CD14-positive monocyte (primary cell): Measurements from ENCODE around the gene MRLN. TPM values are rescaled to one million over a fixed set of nuclear protein-coding genes. Genes with fewer than 3 reads are reported as not detected.

Experiments
- DNase-seq, 3 donors: peaks; one replicate each; pipeline ENCODE4 v3.0.0-alpha.2; 2011 to 2022
- H2AFZ ChIP-seq: 2 replicates; pipeline ENCODE4 v1.6.0; 2012; ENCODE audit warnings: mild to moderate bottlenecking, low read depth, low read length, inconsistent platforms; ENCODE audit not compliant: insufficient read depth, poor library complexity, severe bottlenecking
- H3K27ac ChIP-seq, 2 donors: 1 replicate in 1 of 2; 2 replicates in 1 of 2; pipeline ENCODE4 v1.5.1; 2012 to 2013; ENCODE audit warnings: low read length in 2 of 2, control low read depth in 1 of 2, inconsistent platforms in 1 of 2, low read depth in 1 of 2, mild to moderate bottlenecking in 1 of 2
- H3K27me3 ChIP-seq, 2 donors: one replicate each; pipeline versions ENCODE4 v1.6.0 to v1.6.1; 2011 to 2013; ENCODE audit warnings: low read length in 2 of 2; ENCODE audit not compliant: control insufficient read depth in 2 of 2, insufficient read depth in 2 of 2
- H3K36me3 ChIP-seq, 2 donors: replicated peaks in 1 of 2; 1 replicate in 1 of 2; 2 replicates in 1 of 2; pipeline versions ENCODE4 v1.5.1 to v1.6.1; 2012 to 2013; ENCODE audit warnings: low read length in 2 of 2, control low read depth in 1 of 2, inconsistent platforms in 1 of 2, mild to moderate bottlenecking in 1 of 2; ENCODE audit not compliant: insufficient read depth in 2 of 2, control insufficient read depth in 1 of 2
- H3K4me1 ChIP-seq, 2 donors: 1 replicate in 1 of 2; 2 replicates in 1 of 2; pipeline versions ENCODE4 v1.5.1 to v1.6.1; 2012 to 2013; ENCODE audit warnings: low read length in 2 of 2, control low read depth in 1 of 2, inconsistent platforms in 1 of 2, mild to moderate bottlenecking in 1 of 2, moderate library complexity in 1 of 2; ENCODE audit not compliant: insufficient read depth in 2 of 2, control insufficient read depth in 1 of 2
- H3K4me2 ChIP-seq: replicated peaks from 2 replicates; pipeline ENCODE3; 2012; ENCODE audit warnings: low read length, moderate library complexity, mild to moderate bottlenecking; ENCODE audit not compliant: poor library complexity, severe bottlenecking; ENCODE audit errors: extremely low read depth
- H3K4me3 ChIP-seq, 3 experiments: fragments of 200-600 bp in 1 of 3; sonication (generic) in 1 of 3; replicated peaks in 1 of 3; 1 replicate in 2 of 3; 2 replicates in 1 of 3; pipeline ENCODE4 v1.5.1; 2011 to 2013; ENCODE audit warnings: low read length in 3 of 3, mild to moderate bottlenecking in 3 of 3, control low read depth in 2 of 3, low read depth in 2 of 3, inconsistent platforms in 1 of 3, moderate library complexity in 1 of 3
- H3K79me2 ChIP-seq: 2 replicates; pipeline ENCODE4 v1.6.0; 2012; ENCODE audit warnings: mild to moderate bottlenecking, control low read depth, inconsistent platforms, low read length, moderate library complexity; ENCODE audit not compliant: insufficient read depth
- H3K9ac ChIP-seq: 2 replicates; pipeline ENCODE4 v1.6.0; 2017; ENCODE audit warnings: low read length, mild to moderate bottlenecking; ENCODE audit not compliant: insufficient read depth, poor library complexity, severe bottlenecking
- H3K9me3 ChIP-seq, 2 donors: replicated peaks in 1 of 2; 1 replicate in 1 of 2; 2 replicates in 1 of 2; pipeline versions ENCODE4 v1.5.1 to v1.6.1; 2012 to 2013; ENCODE audit warnings: low read length in 2 of 2, control low read depth in 1 of 2; ENCODE audit not compliant: control insufficient read depth in 1 of 2, insufficient read depth in 1 of 2
- H4K20me1 ChIP-seq: 2 replicates; pipeline ENCODE4 v1.6.0; 2012; ENCODE audit warnings: mild to moderate bottlenecking, low read length, control low read depth, moderate library complexity; ENCODE audit not compliant: insufficient read depth
- H3K27ac Mint-ChIP-seq, 7 donors: one replicate each; pipeline ENCODE4 v1.8.0; 2020; ENCODE audit warnings: mild to moderate bottlenecking in 7 of 7, mixed read lengths in 7 of 7, moderate library complexity in 6 of 7, inconsistent platforms in 2 of 7
- H3K27me3 Mint-ChIP-seq, 3 donors: one replicate each; pipeline ENCODE4 v1.8.0; 2021 to 2022; ENCODE audit warnings: low read depth in 3 of 3, mild to moderate bottlenecking in 3 of 3, mixed read lengths in 3 of 3, moderate library complexity in 3 of 3, inconsistent platforms in 1 of 3
- H3K36me3 Mint-ChIP-seq, 2 donors: one replicate each; pipeline ENCODE4 v1.8.0; 2020; ENCODE audit warnings: mixed read lengths in 2 of 2, inconsistent platforms in 1 of 2, mild to moderate bottlenecking in 1 of 2
- H3K4me1 Mint-ChIP-seq: one replicate; pipeline ENCODE4 v1.8.0; 2020; ENCODE audit warnings: mild to moderate bottlenecking, mixed read lengths
- H3K4me3 Mint-ChIP-seq, 2 donors: one replicate each; pipeline ENCODE4 v1.8.0; 2020; ENCODE audit warnings: mild to moderate bottlenecking in 2 of 2, mixed read lengths in 2 of 2, moderate library complexity in 1 of 2
- H3K9me3 Mint-ChIP-seq, 7 donors: one replicate each; pipeline ENCODE4 v1.8.0; 2020 to 2022; ENCODE audit warnings: mixed read lengths in 7 of 7, mild to moderate bottlenecking in 6 of 7, moderate library complexity in 6 of 7, inconsistent platforms in 2 of 7
- WGBS: methylation state at CpG from one replicate; pipeline ENCODE4 v1.1.5; 2013; ENCODE audit warnings: missing lambda C conversion rate; ENCODE audit not compliant: insufficient coverage; 5-methylcytosine and 5-hydroxymethylcytosine counted together
- intact Hi-C, 2 donors: fragments of 100-400 bp; cut with micrococcal nuclease; formaldehyde crosslinking; loops; one replicate each; pipeline versions ENCODE4 v1.15.0 to v1.15.1; 2023
- polyA plus RNA-seq, 3 donors: library from polyadenylated mRNA; depleted of rRNA in 1 of 3; unstranded in 2 of 3; stranded (reverse) in 1 of 3; fragments of 300-500 nt in 2 of 3; fragments of >200 nt in 1 of 3; fragmentation: Illumina TruSeq in 2 of 3; gene quantifications; 1 replicate in 2 of 3; 2 replicates in 1 of 3; pipeline ENCODE4 v1.2.3, GENCODE V29; 2012 to 2021
- TF ChIP-seq, protein P1 (sequence below): fragments of 200-600 bp; IDR thresholded peaks from one replicate; pipeline ENCODE4 v1.8.0; 2022; ENCODE audit warnings: antibody characterized with exemption, mild to moderate bottlenecking

Gene MRLN
- polyA plus RNA-seq, 3 donors = not detected

DNA sequence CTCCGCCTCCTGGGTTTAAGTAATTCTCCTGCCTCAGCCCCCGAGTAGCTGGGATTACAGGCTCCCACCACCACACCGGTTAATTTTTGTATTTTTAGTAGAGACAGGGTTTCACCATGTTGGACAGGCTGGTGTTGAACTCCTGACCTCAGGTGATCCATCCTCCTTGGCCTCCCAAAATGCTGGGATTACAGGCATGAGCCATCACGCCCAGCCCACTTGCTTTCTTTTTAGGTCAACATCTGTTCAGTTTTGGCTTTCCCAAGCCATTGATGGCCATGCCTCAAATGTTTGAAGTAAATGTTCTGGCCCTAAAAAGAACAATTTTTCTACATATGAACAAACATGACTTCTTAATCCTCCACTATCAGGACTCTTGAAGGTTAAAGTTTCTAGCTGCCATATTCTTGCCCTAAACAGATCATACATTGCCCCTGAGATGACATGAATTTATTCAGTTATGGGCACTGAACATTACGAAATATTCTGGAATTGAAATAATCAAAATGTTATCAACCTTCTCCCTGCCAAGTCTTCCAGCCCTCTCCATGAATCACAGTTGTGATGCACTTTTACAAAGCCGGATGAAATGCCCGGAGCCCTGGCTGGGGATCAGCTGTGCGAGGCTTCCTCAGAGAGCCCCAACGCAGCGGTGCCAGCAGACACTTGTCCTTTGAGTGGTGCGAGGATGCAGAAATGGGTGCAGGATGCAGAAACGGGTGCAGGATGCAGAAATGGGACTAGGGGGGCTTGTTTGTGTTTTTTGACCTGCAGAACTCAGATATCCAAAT lies 2.9 kb downstream of the MRLN start:
- Histone ChIP-seq H3K9ac (no peak overlapping the region), H3K9me3 (no peaks in the 10 kb centered on the region), H2AFZ (no peak overlapping the region), H3K4me1 (no peaks in the 10 kb centered on the region), H3K79me2 (no peaks in the 10 kb centered on the region), H3K4me3 (no peak overlapping the region), H3K4me2 (no peak overlapping the region), H3K36me3 (no peaks in the 10 kb centered on the region), H4K20me1 (no peaks in the 10 kb centered on the region), H3K27ac (no peak overlapping the region), H3K27me3 (no peaks in the 10 kb centered on the region)
- no peak overlapping the region for H3K27ac Mint-ChIP-seq
- H3K27me3 Mint-ChIP-seq = peaks cover 0 to 3% (median 0%) of the 10 kb centered on the region in 3 donors
- no peak for DNase-seq
- no peaks in the 10 kb centered on the region for H3K4me1 Mint-ChIP-seq
- TF ChIP-seq, protein P1, sequence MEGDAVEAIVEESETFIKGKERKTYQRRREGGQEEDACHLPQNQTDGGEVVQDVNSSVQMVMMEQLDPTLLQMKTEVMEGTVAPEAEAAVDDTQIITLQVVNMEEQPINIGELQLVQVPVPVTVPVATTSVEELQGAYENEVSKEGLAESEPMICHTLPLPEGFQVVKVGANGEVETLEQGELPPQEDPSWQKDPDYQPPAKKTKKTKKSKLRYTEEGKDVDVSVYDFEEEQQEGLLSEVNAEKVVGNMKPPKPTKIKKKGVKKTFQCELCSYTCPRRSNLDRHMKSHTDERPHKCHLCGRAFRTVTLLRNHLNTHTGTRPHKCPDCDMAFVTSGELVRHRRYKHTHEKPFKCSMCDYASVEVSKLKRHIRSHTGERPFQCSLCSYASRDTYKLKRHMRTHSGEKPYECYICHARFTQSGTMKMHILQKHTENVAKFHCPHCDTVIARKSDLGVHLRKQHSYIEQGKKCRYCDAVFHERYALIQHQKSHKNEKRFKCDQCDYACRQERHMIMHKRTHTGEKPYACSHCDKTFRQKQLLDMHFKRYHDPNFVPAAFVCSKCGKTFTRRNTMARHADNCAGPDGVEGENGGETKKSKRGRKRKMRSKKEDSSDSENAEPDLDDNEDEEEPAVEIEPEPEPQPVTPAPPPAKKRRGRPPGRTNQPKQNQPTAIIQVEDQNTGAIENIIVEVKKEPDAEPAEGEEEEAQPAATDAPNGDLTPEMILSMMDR = no peak
- H3K36me3 Mint-ChIP-seq = no peaks in the 10 kb centered on the region
- 91% methylated on average over 8 of the region's 12 CpGs for WGBS
- H3K9me3 Mint-ChIP-seq = peaks cover 0 to 3% (median 0%) of the 10 kb centered on the region in 7 donors
- H3K4me3 Mint-ChIP-seq = no peak overlapping the region
- intact Hi-C loops = no loop called here

DNA sequence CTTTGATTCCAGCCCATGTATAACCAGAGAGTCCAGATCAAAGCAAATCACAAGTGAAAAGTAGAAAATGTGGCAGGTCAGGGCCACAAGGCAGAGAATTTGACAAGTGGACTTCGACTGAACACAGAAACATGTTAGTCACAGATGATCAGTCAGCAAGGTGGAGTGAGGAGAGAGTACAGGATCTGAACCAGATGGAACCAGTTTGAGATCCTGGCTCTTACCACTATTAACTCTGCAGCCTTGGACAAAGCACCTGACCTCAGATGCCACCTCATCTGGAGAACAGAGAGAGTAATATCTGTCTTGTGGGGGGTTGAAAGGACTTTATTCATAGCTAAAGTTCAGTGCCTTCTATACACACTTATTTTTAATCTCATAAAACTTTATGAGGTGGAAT lies 4.4 kb downstream of the MRLN start:
- no peaks in the 10 kb centered on the region for H3K36me3 Mint-ChIP-seq
- Histone ChIP-seq H3K27ac (no peak overlapping the region), H3K4me1 (no peaks in the 10 kb centered on the region), H2AFZ (no peak overlapping the region), H4K20me1 (no peaks in the 10 kb centered on the region), H3K79me2 (no peaks in the 10 kb centered on the region), H3K4me2 (no peak overlapping the region), H3K27me3 (no peaks in the 10 kb centered on the region), H3K9ac (no peak overlapping the region), H3K4me3 (no peak overlapping the region), H3K36me3 (no peaks in the 10 kb centered on the region), H3K9me3 (peaks cover 0 to under 1% of the 10 kb centered on the region in 2 donors)
- WGBS = no CpG with 5 or more reads among the region's 1 CpG
- H3K4me3 Mint-ChIP-seq = no peak overlapping the region
- peaks cover 3 to 7% (median 4%) of the 10 kb centered on the region in 7 donors for H3K9me3 Mint-ChIP-seq
- H3K4me1 Mint-ChIP-seq = no peaks in the 10 kb centered on the region
- no peak for DNase-seq
- no peak overlapping the region for H3K27ac Mint-ChIP-seq
- intact Hi-C loops = no loop called here
- H3K27me3 Mint-ChIP-seq = peaks cover 0 to 3% (median 0%) of the 10 kb centered on the region in 3 donors
- TF ChIP-seq, protein P1 = no peak
